Measurements from ENCODE around the gene ZNF195. TPM values are rescaled to one million over a fixed set of nuclear protein-coding genes. Genes with fewer than 3 reads are reported as not detected.

Gene ZNF195
- total RNA-seq, 4 donors from 2014 or later = 9.4 to 24.0 (median 15.6) TPM

DNA sequence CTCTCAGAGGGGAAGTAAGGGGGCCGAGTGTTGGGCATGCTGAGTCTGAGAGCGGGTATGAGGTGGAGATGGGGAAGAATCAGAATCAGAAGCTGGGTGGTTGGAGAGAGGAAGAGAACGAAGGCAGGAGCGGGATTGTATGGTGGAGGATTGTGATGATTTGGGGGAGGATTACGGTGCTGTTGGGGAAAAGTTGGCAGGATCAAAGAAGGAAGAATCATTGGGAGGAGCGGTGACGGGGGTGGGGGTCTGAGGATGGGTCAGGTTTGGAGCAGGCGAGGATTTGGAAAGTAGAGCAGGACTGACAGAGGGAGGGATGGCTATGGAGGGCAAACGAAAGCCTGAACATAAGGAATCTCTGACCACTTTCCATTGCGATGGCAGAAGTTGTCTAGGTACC lies 22.1 kb downstream of the ZNF195 start:
- Histone ChIP-seq H3K27me3 (no peaks in the 10 kb centered on the region), H3K36me3 (no peaks in the 10 kb centered on the region), H3K4me1 (no peaks in the 10 kb centered on the region), H3K27ac (no peak overlapping the region), H3K4me3 (no peak overlapping the region), H3K9me3 (peaks cover 0 to 25% of the 10 kb centered on the region in 2 donors)
- no peak for DNase-seq
- TF ChIP-seq, protein P1, sequence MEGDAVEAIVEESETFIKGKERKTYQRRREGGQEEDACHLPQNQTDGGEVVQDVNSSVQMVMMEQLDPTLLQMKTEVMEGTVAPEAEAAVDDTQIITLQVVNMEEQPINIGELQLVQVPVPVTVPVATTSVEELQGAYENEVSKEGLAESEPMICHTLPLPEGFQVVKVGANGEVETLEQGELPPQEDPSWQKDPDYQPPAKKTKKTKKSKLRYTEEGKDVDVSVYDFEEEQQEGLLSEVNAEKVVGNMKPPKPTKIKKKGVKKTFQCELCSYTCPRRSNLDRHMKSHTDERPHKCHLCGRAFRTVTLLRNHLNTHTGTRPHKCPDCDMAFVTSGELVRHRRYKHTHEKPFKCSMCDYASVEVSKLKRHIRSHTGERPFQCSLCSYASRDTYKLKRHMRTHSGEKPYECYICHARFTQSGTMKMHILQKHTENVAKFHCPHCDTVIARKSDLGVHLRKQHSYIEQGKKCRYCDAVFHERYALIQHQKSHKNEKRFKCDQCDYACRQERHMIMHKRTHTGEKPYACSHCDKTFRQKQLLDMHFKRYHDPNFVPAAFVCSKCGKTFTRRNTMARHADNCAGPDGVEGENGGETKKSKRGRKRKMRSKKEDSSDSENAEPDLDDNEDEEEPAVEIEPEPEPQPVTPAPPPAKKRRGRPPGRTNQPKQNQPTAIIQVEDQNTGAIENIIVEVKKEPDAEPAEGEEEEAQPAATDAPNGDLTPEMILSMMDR (IDR thresholded peaks at IDR 0.05) = no peak
- TF ChIP-seq POLR2A (IDR thresholded peaks at IDR 0.05) = no peak
- intact Hi-C loops (cut with DNase I; ENCODE audit: low total_unique reads) = no loop called here

DNA sequence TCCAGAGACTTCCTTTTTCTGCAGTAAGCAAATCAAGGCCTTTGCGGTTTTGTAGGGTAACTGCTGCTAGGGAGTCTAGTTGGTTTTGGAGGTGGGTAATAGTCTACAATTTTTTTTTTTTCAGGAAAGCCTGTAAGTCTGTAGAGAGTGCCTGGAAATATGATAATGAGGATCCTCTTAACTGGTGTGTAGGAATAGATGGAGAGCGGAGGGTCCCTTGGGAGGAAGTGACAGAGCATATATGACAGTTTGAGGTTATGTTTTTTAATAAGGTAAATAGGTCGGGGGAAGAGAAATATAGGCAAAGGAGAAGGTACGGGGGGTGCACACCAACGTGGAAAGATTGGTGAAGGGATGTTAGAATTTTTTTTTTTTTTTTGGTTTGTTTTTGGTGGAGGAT lies 25.9 kb downstream of the ZNF195 start:
- intact Hi-C loops (cut with DNase I; ENCODE audit: low total_unique reads) = no loop called here
- H3K36me3 ChIP-seq = no peaks in the 10 kb centered on the region
- H3K4me1 ChIP-seq = no peaks in the 10 kb centered on the region
- TF ChIP-seq, protein P1 (IDR thresholded peaks at IDR 0.05) = no peak
- TF ChIP-seq POLR2A (IDR thresholded peaks at IDR 0.05) = no peak
- H3K27ac ChIP-seq = no peak overlapping the region
- no peaks in the 10 kb centered on the region for H3K27me3 ChIP-seq
- DNase-seq = no peak
- no peak overlapping the region for H3K4me3 ChIP-seq
- H3K9me3 ChIP-seq = peaks cover 0 to under 1% of the 10 kb centered on the region in 2 donors

DNA sequence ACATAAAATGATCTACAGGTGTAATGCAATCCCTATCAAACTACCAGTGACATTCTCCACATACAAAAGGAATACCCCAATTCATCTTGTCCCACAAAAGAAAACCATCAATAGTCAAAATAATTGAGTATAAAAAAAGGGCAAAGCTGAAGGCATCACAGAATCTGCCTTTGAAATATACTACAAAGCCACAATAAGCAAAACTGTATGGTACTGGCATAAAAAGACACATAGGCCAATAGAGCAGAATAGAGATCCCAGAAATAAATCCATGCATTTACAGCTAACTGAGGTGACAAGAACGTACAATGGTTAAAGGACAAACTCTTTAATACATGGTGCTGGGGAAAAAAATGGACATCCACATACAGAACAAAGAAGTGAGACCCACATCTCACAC lies 31.8 kb downstream of the ZNF195 start:
- no peak overlapping the region for H3K4me3 ChIP-seq
- intact Hi-C loops (cut with DNase I; ENCODE audit: low total_unique reads) = no loop called here
- TF ChIP-seq, protein P1 (IDR thresholded peaks at IDR 0.05) = no peak
- no peak for TF ChIP-seq POLR2A (IDR thresholded peaks at IDR 0.05)

DNA sequence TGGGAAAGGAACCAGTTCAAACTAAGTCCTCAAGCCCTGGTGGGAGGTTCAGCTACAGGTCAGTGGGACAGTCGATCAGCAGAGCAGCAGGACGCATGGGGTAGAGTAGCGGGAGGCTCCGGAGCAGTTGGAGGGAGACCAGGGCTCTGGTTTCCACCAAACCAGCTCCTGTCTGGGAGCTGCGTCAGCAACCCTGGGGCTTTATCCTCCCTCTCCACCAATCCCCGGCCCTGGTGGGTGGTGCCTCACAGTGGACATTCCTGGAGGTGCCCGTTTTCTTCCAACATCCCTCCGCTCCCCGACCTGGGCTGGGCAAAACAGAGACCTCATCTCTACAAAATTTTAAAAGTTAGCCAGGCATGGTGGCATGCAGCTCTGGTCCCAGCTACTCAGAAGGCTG lies 32.4 kb downstream of the ZNF195 start:
- Histone ChIP-seq H3K27ac (no peak overlapping the region), H3K9me3 (no peaks in the 10 kb centered on the region)
- intact Hi-C loops (cut with DNase I; ENCODE audit: low total_unique reads) = no loop called here

More for the DNA sequence above, 31.8 kb downstream of the ZNF195 start:
- no peak overlapping the region for H3K27ac ChIP-seq
- no peaks in the 10 kb centered on the region for H3K4me1 ChIP-seq
- no peaks in the 10 kb centered on the region for H3K9me3 ChIP-seq
- no peaks in the 10 kb centered on the region for H3K36me3 ChIP-seq
- H3K27me3 ChIP-seq = no peaks in the 10 kb centered on the region
- DNase-seq = no peak

DNA sequence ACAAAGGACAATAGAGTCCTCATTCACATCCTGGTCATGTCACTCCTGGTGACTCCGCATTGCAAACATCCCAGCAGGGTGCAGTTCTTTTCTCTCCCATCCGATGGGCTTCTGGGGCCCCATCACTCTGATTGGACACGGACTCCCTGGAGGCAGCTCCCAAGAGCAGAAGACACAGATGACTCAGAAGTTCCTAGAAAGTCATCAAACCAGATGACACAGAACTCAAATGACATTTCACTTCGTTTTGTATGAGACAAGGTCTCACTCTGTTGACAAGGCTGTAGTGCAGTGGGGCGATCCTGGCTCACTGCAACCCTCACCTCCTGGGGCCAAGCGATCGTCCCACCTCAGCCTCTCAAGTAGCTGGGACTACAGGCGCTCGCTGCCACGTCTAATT lies 33.2 kb downstream of the ZNF195 start:
- intact Hi-C loops (cut with DNase I; ENCODE audit: low total_unique reads) = no loop called here
- Histone ChIP-seq H3K4me1 (no peaks in the 10 kb centered on the region), H3K27ac (no peak overlapping the region), H3K36me3 (no peaks in the 10 kb centered on the region), H3K9me3 (no peaks in the 10 kb centered on the region), H3K4me3 (no peak overlapping the region), H3K27me3 (no peaks in the 10 kb centered on the region)
- DNase-seq = no peak
- TF ChIP-seq POLR2A (IDR thresholded peaks at IDR 0.05) = no peak
- TF ChIP-seq, protein P1 (IDR thresholded peaks at IDR 0.05) = no peak

More for the DNA sequence above, 32.4 kb downstream of the ZNF195 start:
- Histone ChIP-seq H3K4me3 (no peak overlapping the region), H3K27me3 (no peaks in the 10 kb centered on the region), H3K36me3 (no peaks in the 10 kb centered on the region), H3K4me1 (no peaks in the 10 kb centered on the region)
- TF ChIP-seq POLR2A (IDR thresholded peaks at IDR 0.05) = no peak
- DNase-seq = no peak
